ENCODE results near the gene NANS.

DNA sequence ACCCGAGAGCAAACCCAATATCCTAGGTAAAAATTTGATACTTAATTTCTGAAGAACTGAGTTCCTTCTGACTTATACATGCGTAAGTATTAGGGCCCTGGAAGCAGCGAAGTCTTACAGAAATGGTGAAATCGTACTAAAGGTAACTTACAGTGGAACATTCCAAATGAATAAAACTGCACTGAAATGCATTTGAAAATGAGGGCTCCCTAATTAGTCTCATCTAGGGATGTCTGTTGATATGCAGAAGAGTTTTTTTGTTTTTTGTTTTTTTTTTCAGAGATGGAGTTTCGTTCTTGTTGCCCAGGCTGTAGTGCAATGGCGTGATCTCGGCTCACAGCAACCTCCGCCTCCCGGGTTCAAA lies 10.4 kb upstream of the NANS start:
- TF ChIP-seq POLR2A (IDR thresholded peaks at IDR 0.05; ENCODE audit: low read length) (no peak), GATA1 (IDR thresholded peaks at IDR 0.05; ENCODE audit: low read depth, low read length) (no peak)
